Liver (tissue), 9 donors: Measurements from ENCODE around the gene KMT2D. TPM values are rescaled to one million over a fixed set of nuclear protein-coding genes. Genes with fewer than 3 reads are reported as not detected.

Source experiments
- DNase-seq: peaks from one replicate; pipeline ENCODE4 v3.0.0-alpha.2; 2017; ENCODE audit warnings: low spot score
- H3K27ac ChIP-seq, 2 donors: one replicate each; pipeline ENCODE4 v1.7.0; 2013; ENCODE audit warnings: inconsistent platforms in 2 of 2, low read length in 2 of 2, control low read depth in 1 of 2, low read depth in 1 of 2, mild to moderate bottlenecking in 1 of 2
- H3K27me3 ChIP-seq, 4 donors: one replicate each; pipeline versions ENCODE4 v1.6.1 to v1.7.0; 2013; ENCODE audit warnings: low read length in 3 of 4, inconsistent platforms in 1 of 4, mild to moderate bottlenecking in 1 of 4, moderate library complexity in 1 of 4; ENCODE audit not compliant: control insufficient read depth in 4 of 4, insufficient read depth in 4 of 4
- H3K36me3 ChIP-seq, 4 donors: one replicate each; pipeline versions ENCODE4 v1.6.1 to v1.7.0; 2013; ENCODE audit warnings: low read length in 3 of 4, mild to moderate bottlenecking in 3 of 4, low read depth in 1 of 4, moderate library complexity in 1 of 4; ENCODE audit not compliant: control insufficient read depth in 4 of 4, insufficient read depth in 3 of 4
- H3K4me1 ChIP-seq, 4 donors: one replicate each; pipeline versions ENCODE4 v1.6.1 to v1.7.0; 2013; ENCODE audit warnings: low read length in 3 of 4, mild to moderate bottlenecking in 3 of 4, moderate library complexity in 1 of 4; ENCODE audit not compliant: control insufficient read depth in 4 of 4, insufficient read depth in 4 of 4
- H3K4me3 ChIP-seq, 3 donors: one replicate each; pipeline versions ENCODE4 v1.6.1 to v1.7.0; 2013; ENCODE audit warnings: low read length in 3 of 3, control low read depth in 1 of 3, low read depth in 1 of 3, mild to moderate bottlenecking in 1 of 3
- H3K9ac ChIP-seq, 2 donors: one replicate each; pipeline ENCODE4 v1.7.0; 2013; ENCODE audit warnings: low read length in 2 of 2, mild to moderate bottlenecking in 2 of 2, moderate library complexity in 2 of 2, control low read depth in 1 of 2, low read depth in 1 of 2
- H3K9me3 ChIP-seq, 4 donors: one replicate each; pipeline versions ENCODE4 v1.6.1 to v1.7.0; 2013; ENCODE audit warnings: low read length in 3 of 4; ENCODE audit not compliant: control insufficient read depth in 4 of 4
- CTCF ChIP-seq: fragments of 150-350 bp; IDR thresholded peaks from 2 replicates; pipeline ENCODE4 v1.5.1; 2017; ENCODE audit warnings: improper control_type of control experiment, low read depth, low read length; ENCODE audit not compliant: missing input control
- EGR1 ChIP-seq, 2 donors: IDR thresholded peaks; 2 replicates each; pipeline ENCODE4 v1.6.1; 2016 to 2018; ENCODE audit warnings: antibody characterized with exemption in 2 of 2, low read depth in 2 of 2
- FOXA1 ChIP-seq: IDR thresholded peaks from 2 replicates; pipeline ENCODE4 v1.6.1; 2016; ENCODE audit warnings: antibody characterized with exemption
- FOXA2 ChIP-seq: IDR thresholded peaks from 2 replicates; pipeline ENCODE4 v1.6.1; 2016; ENCODE audit warnings: antibody characterized with exemption
- GABPA ChIP-seq, 2 donors: IDR thresholded peaks in 1 of 2; conservative IDR thresholded peaks in 1 of 2; 2 replicates each; pipeline ENCODE4 v1.6.1; 2016; ENCODE audit warnings: antibody characterized with exemption in 2 of 2, mild to moderate bottlenecking in 1 of 2, moderate library complexity in 1 of 2
- HNF4A ChIP-seq, 2 donors: conservative IDR thresholded peaks; 2 replicates each; pipeline ENCODE4 v1.6.1; 2016; ENCODE audit warnings: antibody characterized with exemption in 2 of 2, mild to moderate bottlenecking in 2 of 2
- HNF4G ChIP-seq: IDR thresholded peaks from 2 replicates; pipeline ENCODE4 v1.6.1; 2016; ENCODE audit warnings: antibody characterized with exemption
- JUND ChIP-seq, 2 donors: IDR thresholded peaks; 2 replicates each; pipeline ENCODE4 v1.6.1; 2016; ENCODE audit warnings: antibody characterized with exemption in 2 of 2
- MAX ChIP-seq: IDR thresholded peaks from 2 replicates; pipeline ENCODE4 v1.6.1; 2016; ENCODE audit warnings: antibody characterized with exemption
- NR2F2 ChIP-seq: IDR thresholded peaks from 2 replicates; pipeline ENCODE4 v1.6.1; 2016; ENCODE audit warnings: antibody characterized with exemption
- RAD21 ChIP-seq, 2 donors: IDR thresholded peaks; 2 replicates each; pipeline ENCODE4 v1.6.1; 2016; ENCODE audit warnings: antibody characterized with exemption in 2 of 2, mild to moderate bottlenecking in 2 of 2
- REST ChIP-seq: IDR thresholded peaks from 2 replicates; pipeline ENCODE4 v1.6.1; 2016; ENCODE audit warnings: antibody characterized with exemption, mild to moderate bottlenecking
- RXRA ChIP-seq, 2 donors: IDR thresholded peaks; 2 replicates each; pipeline ENCODE4 v1.6.1; 2017 to 2018; ENCODE audit warnings: antibody characterized with exemption in 2 of 2, mild to moderate bottlenecking in 1 of 2
- SP1 ChIP-seq: IDR thresholded peaks from 2 replicates; pipeline ENCODE4 v1.6.1; 2018; ENCODE audit warnings: antibody characterized with exemption, mild to moderate bottlenecking
- TAF1 ChIP-seq: conservative IDR thresholded peaks from 2 replicates; pipeline ENCODE4 v1.6.1; 2016; ENCODE audit warnings: antibody characterized with exemption, mild to moderate bottlenecking
- YY1 ChIP-seq: IDR thresholded peaks from 2 replicates; pipeline ENCODE4 v1.6.1; 2016; ENCODE audit warnings: antibody characterized with exemption, mild to moderate bottlenecking
- ZBTB33 ChIP-seq: IDR thresholded peaks from 2 replicates; pipeline ENCODE4 v1.6.1; 2016; ENCODE audit warnings: antibody characterized with exemption
- WGBS: extraction: QIAGEN DNeasy Blood & Tissue Kit; methylation state at CpG from one replicate; pipeline ENCODE4 v1.1.7; 2013; 5-methylcytosine and 5-hydroxymethylcytosine counted together
- polyA plus RNA-seq, 2 donors: library from polyadenylated mRNA; stranded (reverse) in 1 of 2; unstranded in 1 of 2; fragments of 200-250 nt in 1 of 2; fragments of >200 nt in 1 of 2; fragmentation: Nextera tagmentation in 1 of 2; extraction: Ambion mirVana in 1 of 2; gene quantifications; one replicate each; pipeline versions ENCODE4 v1.2.1 to v1.2.3, GENCODE V29; 2013 to 2015
- total RNA-seq, 2 donors: library from RNA; depleted of rRNA; stranded (reverse); fragments of >200 nt; gene quantifications; one replicate each; pipeline ENCODE4 v1.2.3, GENCODE V29; 2014
- TF ChIP-seq, protein P1 (sequence below): IDR thresholded peaks from 2 replicates; pipeline ENCODE4 v1.6.1; 2016; ENCODE audit warnings: antibody characterized with exemption
- donor health status: healthy.
- donor health status: healthy.
- donor health status: healthy.
- donor health status: healthy.
- donor health status: healthy.

Gene KMT2D
- total and polyA plus RNA-seq, 4 donors, result 4.5 to 53.8 (median 25.0) TPM

GRCh38 chr12:49105504-49106084 lies 45.0 kb upstream of the KMT2D start:
- TF ChIP-seq NR2F2, result no peak
- no peak for TF ChIP-seq FOXA2
- TF ChIP-seq SP1, result no peak
- TF ChIP-seq YY1, result no peak
- TF ChIP-seq JUND (IDR thresholded peaks at IDR 0.05), result no peak
- no peak for TF ChIP-seq GABPA (IDR thresholded peaks at IDR 0.05 in 1 of 2, conservative IDR thresholded peaks at IDR 0.05 in 1 of 2)
- no peak for TF ChIP-seq CTCF
- Histone ChIP-seq H3K36me3 (peaks cover 14 to 34% (median 26%) of the 10 kb centered on the region in 4 donors), H3K4me3 (no peak overlapping the region), H3K27ac (no peak overlapping the region), H3K9me3 (no peaks in the 10 kb centered on the region), H3K27me3 (no peaks in the 10 kb centered on the region), H3K4me1 (peaks cover 5 to 16% (median 14%) of the 10 kb centered on the region in 4 donors), H3K9ac (no peak overlapping the region)
- no peak for DNase-seq
- WGBS, result 86% methylated on average over 9 of the region's 9 CpGs

- DNase-seq, result no peak
- no peak overlapping the region for H3K27ac ChIP-seq
Observed at GRCh38 chr12:49104822-49105221, 44.2 kb upstream of the KMT2D start.

More at GRCh38 chr12:49104822-49105221, 44.2 kb upstream of the KMT2D start:
- no peaks in the 10 kb centered on the region for H3K9me3 ChIP-seq
- no peak overlapping the region for H3K4me3 ChIP-seq
- H3K27me3 ChIP-seq, result no peaks in the 10 kb centered on the region
- peaks cover 5 to 15% (median 13%) of the 10 kb centered on the region in 4 donors for H3K4me1 ChIP-seq
- H3K9ac ChIP-seq, result no peak overlapping the region
- peaks cover 14 to 42% (median 33%) of the 10 kb centered on the region in 4 donors for H3K36me3 ChIP-seq
- TF ChIP-seq YY1, result no peak
- no peak for TF ChIP-seq FOXA1
- TF ChIP-seq JUND (IDR thresholded peaks at IDR 0.05), result no peak
- no peak for TF ChIP-seq SP1
- no peak for TF ChIP-seq EGR1 (IDR thresholded peaks at IDR 0.05; ENCODE audit: low read depth in 2 of 2)
- no peak for TF ChIP-seq CTCF
- TF ChIP-seq GABPA (IDR thresholded peaks at IDR 0.05 in 1 of 2, conservative IDR thresholded peaks at IDR 0.05 in 1 of 2), result no peak
- TF ChIP-seq NR2F2, result no peak
- no peak for TF ChIP-seq RAD21 (IDR thresholded peaks at IDR 0.05)
- no peak for TF ChIP-seq RXRA (IDR thresholded peaks at IDR 0.05)
- TF ChIP-seq ZBTB33, result no peak
- no peak for TF ChIP-seq FOXA2
- TF ChIP-seq TAF1, result no peak
- no peak for TF ChIP-seq HNF4G
- no peak for TF ChIP-seq HNF4A (conservative IDR thresholded peaks at IDR 0.05)
- TF ChIP-seq, protein P1, sequence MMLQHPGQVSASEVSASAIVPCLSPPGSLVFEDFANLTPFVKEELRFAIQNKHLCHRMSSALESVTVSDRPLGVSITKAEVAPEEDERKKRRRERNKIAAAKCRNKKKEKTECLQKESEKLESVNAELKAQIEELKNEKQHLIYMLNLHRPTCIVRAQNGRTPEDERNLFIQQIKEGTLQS, result no peak
- no peak for TF ChIP-seq REST
- TF ChIP-seq MAX, result no peak
- WGBS, result 88% methylated on average over 3 of the region's 3 CpGs
